Fibroblast of lung (primary cell): Measurements from ENCODE around the gene KCTD5.

Experiments
- CTCF ChIP-seq, 2 donors: IDR thresholded peaks in 1 of 2; conservative IDR thresholded peaks in 1 of 2; 1 replicate in 1 of 2; 2 replicates in 1 of 2; pipeline ENCODE4 v1.5.1; 2011 to 2012; ENCODE audit warnings: low read length in 2 of 2, control low read depth in 1 of 2, inconsistent platforms in 1 of 2, low read depth in 1 of 2, mild to moderate bottlenecking in 1 of 2
- EZH2 ChIP-seq: IDR thresholded peaks from 2 replicates; pipeline ENCODE4 v1.5.1; 2012; ENCODE audit warnings: low read length, control low read depth, mild to moderate bottlenecking; ENCODE audit errors: missing control alignments

- TF ChIP-seq EZH2: no peak
- no peak for TF ChIP-seq CTCF (conservative IDR thresholded peaks at IDR 0.05 in 1 of 2, IDR thresholded peaks at IDR 0.05 in 1 of 2; ENCODE audit: low read depth in 1 of 2, low read length in 2 of 2)
Observed at GRCh38 chr16:2698965-2699750, 16.8 kb downstream of the KCTD5 start.
